ENCODE measurements around the gene CEP112. TPM values are rescaled to one million over a fixed set of nuclear protein-coding genes. Genes with fewer than 3 reads are reported as not detected.

Gene CEP112
- total and polyA plus RNA-seq, 10 of the 15 experiments (the other 5 are each of a cell fraction or from before 2014, with no cell fraction given): 0.11 to 3.8 (median 0.32) TPM; not detected in 1

GRCh38 chr17:65898651-65899050 is 293.3 kb downstream of the CEP112 start:
- ChIA-PET POLR2A (no interaction called here), SMC1A (ENCODE audit: uncharacterized antibody, unreplicated experiment) (no interaction called here), CTCF (no interaction called here), RAD21 (ENCODE audit: unreplicated experiment) (no interaction called here)
- no peaks in the 10 kb centered on the region for H3K79me2 ChIP-seq (ENCODE audit: control insufficient read depth, insufficient read depth, low read length)
- H2AFZ ChIP-seq (ENCODE audit: control insufficient read depth, low read depth, low read length): no peak overlapping the region
- in situ Hi-C loops (cut with MboI) (no loop called here), intact Hi-C loops (cut with micrococcal nuclease; ENCODE audit: unreplicated experiment) (no loop called here)
- H3K4me1 ChIP-seq (ENCODE audit: control insufficient read depth, insufficient read depth, low read length): no peaks in the 10 kb centered on the region
- 18% methylated on average over 3 of the region's 3 CpGs for WGBS (ENCODE audit: insufficient coverage, insufficient replicate concordance, low lambda C conversion rate, missing lambda C conversion rate)
- no peaks in the 10 kb centered on the region for H4K20me1 ChIP-seq (ENCODE audit: control insufficient read depth, insufficient read depth)
- H3K4me3 ChIP-seq: no peak overlapping the region
- no peaks in the 10 kb centered on the region for H3K27me3 ChIP-seq (replicated peaks in 1 of 2; ENCODE audit: control insufficient read depth in 2 of 2, insufficient read depth in 2 of 2, low read length in 1 of 2)
- no peak for ATAC-seq
- no peak for DNase-seq (ENCODE audit: low read depth, low spot score)
- no TSS peak for BruUV-seq (replicated peaks)
- no peak for FAIRE-seq
- H3K9ac ChIP-seq (ENCODE audit: control insufficient read depth, insufficient read depth, low read length): no peak overlapping the region
- no peaks in the 10 kb centered on the region for H3K36me3 ChIP-seq (ENCODE audit: control insufficient read depth in 2 of 2, insufficient read depth in 2 of 2, low read length in 1 of 2)
- no peak overlapping the region for H3K27ac ChIP-seq (ENCODE audit: control insufficient read depth, insufficient read depth)
- TF ChIP-seq RBBP5 (conservative IDR thresholded peaks at IDR 0.05) (no peak), TAF1 (IDR thresholded peaks at IDR 0.05; ENCODE audit: borderline replicate concordance, low read depth, low read length) (no peak), GABPA (IDR thresholded peaks at IDR 0.05; ENCODE audit: low read depth) (no peak)
- H3K9me3 ChIP-seq (replicated peaks; ENCODE audit: control insufficient read depth, insufficient read depth, low read length): no peaks in the 10 kb centered on the region
- no peak overlapping the region for H3K4me2 ChIP-seq (ENCODE audit: control insufficient read depth, insufficient read depth)

- ATAC-seq (no peak), FAIRE-seq (no peak), DNase-seq (ENCODE audit: low read depth, low spot score) (no peak)
- peaks cover 6% of the 10 kb centered on the region; the same call in 1 of the 2 replicates for H3K4me1 ChIP-seq (ENCODE audit: control insufficient read depth, insufficient read depth, low read length)
- no peak overlapping the region for H3K27ac ChIP-seq (ENCODE audit: control insufficient read depth, insufficient read depth)
- BruUV-seq (replicated peaks): no TSS peak
- H3K79me2 ChIP-seq (ENCODE audit: control insufficient read depth, insufficient read depth, low read length): no peaks in the 10 kb centered on the region
- H3K4me2 ChIP-seq (ENCODE audit: control insufficient read depth, insufficient read depth): no peak overlapping the region
- in situ Hi-C loops (cut with MboI) (no loop called here), intact Hi-C loops (cut with micrococcal nuclease; ENCODE audit: unreplicated experiment) (no loop called here)
- H3K36me3 ChIP-seq (ENCODE audit: control insufficient read depth in 2 of 2, insufficient read depth in 2 of 2, low read length in 1 of 2): no peaks in the 10 kb centered on the region
- RAD21 ChIA-PET (ENCODE audit: unreplicated experiment): no interaction called here
- no peak overlapping the region for H2AFZ ChIP-seq (ENCODE audit: control insufficient read depth, low read depth, low read length)
- CTCF ChIA-PET: no interaction called here
- H3K9me3 ChIP-seq (replicated peaks; ENCODE audit: control insufficient read depth, insufficient read depth, low read length): no peaks in the 10 kb centered on the region
- no peak overlapping the region for H3K9ac ChIP-seq (ENCODE audit: control insufficient read depth, insufficient read depth, low read length)
- H4K20me1 ChIP-seq (ENCODE audit: control insufficient read depth, insufficient read depth): no peaks in the 10 kb centered on the region
- H3K27me3 ChIP-seq (replicated peaks in 1 of 2; ENCODE audit: control insufficient read depth in 2 of 2, insufficient read depth in 2 of 2, low read length in 1 of 2): no peaks in the 10 kb centered on the region
- SMC1A ChIA-PET (ENCODE audit: uncharacterized antibody, unreplicated experiment): interaction anchor here (1.2 to 1.5 kb wide), 2 partner anchors 21 to 32 kb away, joined by 3 read pairs; no protein-coding TSS in a partner anchor
- no peak overlapping the region for H3K4me3 ChIP-seq
- POLR2A ChIA-PET: no interaction called here
- no peak for TF ChIP-seq REST (IDR thresholded peaks at IDR 0.05; ENCODE audit: low read depth, low read length)
- no peak for TF ChIP-seq YY1 (IDR thresholded peaks at IDR 0.05; ENCODE audit: low read depth, low read length)
- no peak for TF ChIP-seq ZSCAN29 (IDR thresholded peaks at IDR 0.05)
- TF ChIP-seq ATF2 (IDR thresholded peaks at IDR 0.05; ENCODE audit: low read length): no peak
- TF ChIP-seq ZBTB40 (IDR thresholded peaks at IDR 0.05; ENCODE audit: borderline replicate concordance): no peak
- TF ChIP-seq SUPT20H (IDR thresholded peaks at IDR 0.05; ENCODE audit: borderline replicate concordance, control insufficient read depth, low read depth, low read length): no peak
- no peak for TF ChIP-seq STAT1 (conservative IDR thresholded peaks at IDR 0.05)
Observed at GRCh38 chr17:65896889-65897288, 295.0 kb downstream of the CEP112 start.

Measured in GM12878 (cell line).